Effector memory CD4-positive, alpha-beta T cell (primary cell): ENCODE measurements around the gene MBP.
"Not testable (repeated sequence)": the region's sequence is repeated elsewhere in the genome, so short reads cannot be mapped to it uniquely, and the experiment has no call there.

Source experiments
- DNase-seq, 3 donors: peaks; one replicate each; pipeline ENCODE4 v3.0.0-alpha.2; 2020
- H3K27ac ChIP-seq: 2 replicates; pipeline ENCODE4 v1.7.0; 2013; ENCODE audit warnings: mild to moderate bottlenecking, low read length, moderate library complexity; ENCODE audit not compliant: insufficient read depth, poor library complexity, severe bottlenecking
- H3K27me3 ChIP-seq: replicated peaks from 2 replicates; pipeline ENCODE4 v1.7.0; 2013; ENCODE audit warnings: mild to moderate bottlenecking, low read length; ENCODE audit not compliant: insufficient read depth, control insufficient read depth, poor library complexity, severe bottlenecking
- H3K36me3 ChIP-seq: 2 replicates; pipeline ENCODE4 v1.7.0; 2013; ENCODE audit warnings: mild to moderate bottlenecking, low read length, moderate library complexity; ENCODE audit not compliant: control insufficient read depth, insufficient read depth
- H3K4me1 ChIP-seq: 2 replicates; pipeline ENCODE4 v1.7.0; 2013; ENCODE audit warnings: low read length, mild to moderate bottlenecking; ENCODE audit not compliant: control insufficient read depth, insufficient read depth, poor library complexity, severe bottlenecking
- H3K4me3 ChIP-seq: 2 replicates; pipeline ENCODE4 v1.7.0; 2013; ENCODE audit warnings: low read length, low read depth, mild to moderate bottlenecking; ENCODE audit not compliant: insufficient read depth, poor library complexity, severe bottlenecking
- H3K9me3 ChIP-seq: 2 replicates; pipeline ENCODE4 v1.7.0; 2013; ENCODE audit warnings: mild to moderate bottlenecking, low read length, moderate library complexity; ENCODE audit not compliant: control insufficient read depth

The MBP gene

GRCh38 chr18:76992226-76993084 lies 140.1 kb downstream of the MBP start:
- H3K36me3 ChIP-seq: no peaks in the 10 kb centered on the region
- H3K27ac ChIP-seq: no peak overlapping the region
- no peak for DNase-seq
- no peaks in the 10 kb centered on the region for H3K27me3 ChIP-seq
- no peaks in the 10 kb centered on the region for H3K4me1 ChIP-seq
- no peak overlapping the region for H3K4me3 ChIP-seq
- no peaks in the 10 kb centered on the region for H3K9me3 ChIP-seq

GRCh38 chr18:76991021-76991688 lies 141.4 kb downstream of the MBP start:
- no peak overlapping the region for H3K27ac ChIP-seq
- H3K4me3 ChIP-seq: no peak overlapping the region
- no peaks in the 10 kb centered on the region for H3K9me3 ChIP-seq
- H3K4me1 ChIP-seq: no peaks in the 10 kb centered on the region
- H3K27me3 ChIP-seq: no peaks in the 10 kb centered on the region
- no peaks in the 10 kb centered on the region for H3K36me3 ChIP-seq
- DNase-seq: no peak

- H3K9me3 ChIP-seq, H3K27ac ChIP-seq, H3K4me3 ChIP-seq, H3K36me3 ChIP-seq, DNase-seq, H3K27me3 ChIP-seq, H3K4me1 ChIP-seq: not testable (repeated sequence)
Measured at GRCh38 chr18:76990343-76991020, 142.1 kb downstream of the MBP start.

GRCh38 chr18:76989647-76990190 lies 142.9 kb downstream of the MBP start:
- no peak overlapping the region for H3K27ac ChIP-seq
- no peaks in the 10 kb centered on the region for H3K27me3 ChIP-seq
- H3K4me3 ChIP-seq: no peak overlapping the region
- no peaks in the 10 kb centered on the region for H3K4me1 ChIP-seq
- H3K9me3 ChIP-seq: no peaks in the 10 kb centered on the region
- DNase-seq: no peak
- no peaks in the 10 kb centered on the region for H3K36me3 ChIP-seq

GRCh38 chr18:76988827-76989646 lies 143.5 kb downstream of the MBP start:
- Histone ChIP-seq H3K9me3 (no peaks in the 10 kb centered on the region), H3K4me3 (no peak overlapping the region), H3K27me3 (no peaks in the 10 kb centered on the region), H3K4me1 (no peaks in the 10 kb centered on the region), H3K36me3 (no peaks in the 10 kb centered on the region), H3K27ac (no peak overlapping the region)
- no peak for DNase-seq

- Histone ChIP-seq H3K4me1 (peaks cover under 1% of the 10 kb centered on the region), H3K27me3 (no peaks in the 10 kb centered on the region), H3K9me3 (no peaks in the 10 kb centered on the region), H3K4me3 (no peak overlapping the region), H3K36me3 (no peaks in the 10 kb centered on the region), H3K27ac (no peak overlapping the region)
- no peak for DNase-seq
Measured at GRCh38 chr18:76988031-76988826, 144.4 kb downstream of the MBP start.

GRCh38 chr18:76986406-76986805 lies 146.2 kb downstream of the MBP start:
- Histone ChIP-seq H3K4me1 (peaks cover 4% of the 10 kb centered on the region), H3K36me3 (no peaks in the 10 kb centered on the region), H3K27ac (no peak overlapping the region), H3K4me3 (no peak overlapping the region), H3K9me3 (no peaks in the 10 kb centered on the region), H3K27me3 (no peaks in the 10 kb centered on the region)
- DNase-seq: no peak

- no peaks in the 10 kb centered on the region for H3K27me3 ChIP-seq
- no peak overlapping the region for H3K27ac ChIP-seq
- H3K4me3 ChIP-seq: no peak overlapping the region
- peaks cover 4% of the 10 kb centered on the region for H3K4me1 ChIP-seq
- H3K9me3 ChIP-seq: no peaks in the 10 kb centered on the region
- no peaks in the 10 kb centered on the region for H3K36me3 ChIP-seq
- no peak for DNase-seq
Measured at GRCh38 chr18:76985951-76986236, 146.7 kb downstream of the MBP start.
